ENCODE measurements around the gene EME2.

DNA sequence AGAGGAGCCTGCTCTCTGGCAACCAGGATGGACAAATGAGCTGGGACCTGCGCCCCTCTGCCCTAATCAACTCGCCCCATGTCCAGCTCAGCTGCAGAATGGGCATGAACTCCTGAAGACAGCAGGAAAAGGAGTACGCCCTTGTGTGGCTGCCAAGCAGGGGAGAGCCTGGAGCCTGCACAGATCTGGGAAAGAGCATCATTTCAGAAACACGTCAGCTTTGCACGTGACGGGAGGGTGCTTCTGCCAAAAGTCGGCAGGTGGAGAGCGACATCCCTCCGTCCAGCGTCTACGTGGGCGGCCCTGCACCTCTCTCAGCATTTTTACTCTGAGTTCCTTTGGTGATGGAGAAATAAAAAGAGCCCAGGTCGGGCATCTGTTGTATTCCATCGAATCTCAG, 19.8 kb upstream of the EME2 start:
- TF ChIP-seq, protein P1, sequence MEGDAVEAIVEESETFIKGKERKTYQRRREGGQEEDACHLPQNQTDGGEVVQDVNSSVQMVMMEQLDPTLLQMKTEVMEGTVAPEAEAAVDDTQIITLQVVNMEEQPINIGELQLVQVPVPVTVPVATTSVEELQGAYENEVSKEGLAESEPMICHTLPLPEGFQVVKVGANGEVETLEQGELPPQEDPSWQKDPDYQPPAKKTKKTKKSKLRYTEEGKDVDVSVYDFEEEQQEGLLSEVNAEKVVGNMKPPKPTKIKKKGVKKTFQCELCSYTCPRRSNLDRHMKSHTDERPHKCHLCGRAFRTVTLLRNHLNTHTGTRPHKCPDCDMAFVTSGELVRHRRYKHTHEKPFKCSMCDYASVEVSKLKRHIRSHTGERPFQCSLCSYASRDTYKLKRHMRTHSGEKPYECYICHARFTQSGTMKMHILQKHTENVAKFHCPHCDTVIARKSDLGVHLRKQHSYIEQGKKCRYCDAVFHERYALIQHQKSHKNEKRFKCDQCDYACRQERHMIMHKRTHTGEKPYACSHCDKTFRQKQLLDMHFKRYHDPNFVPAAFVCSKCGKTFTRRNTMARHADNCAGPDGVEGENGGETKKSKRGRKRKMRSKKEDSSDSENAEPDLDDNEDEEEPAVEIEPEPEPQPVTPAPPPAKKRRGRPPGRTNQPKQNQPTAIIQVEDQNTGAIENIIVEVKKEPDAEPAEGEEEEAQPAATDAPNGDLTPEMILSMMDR (IDR thresholded peaks at IDR 0.05; ENCODE audit: low read depth, low read length): no peak
- no peak for TF ChIP-seq EZH2phosphoT487 (IDR thresholded peaks at IDR 0.05; ENCODE audit: low read depth)
